K562 (cell line): ENCODE results near the gene CTF1. TPM values are rescaled to one million over a fixed set of nuclear protein-coding genes. Genes with fewer than 3 reads are reported as not detected.
A peak's percentile ranks its signal among the peaks of the same experiment; 100 is the strongest.

Experiments used
- BRCA1 ChIP-seq, 2 experiments: fragments of 450-650 bp in 1 of 2; sonication (generic) in 1 of 2; formaldehyde crosslinking in 1 of 2; IDR thresholded peaks; 2 replicates each; pipeline versions ENCODE4 v1.5.0 to v1.6.1; 2017 to 2020; ENCODE audit warnings: mild to moderate bottlenecking in 1 of 2, missing genetic modification reagents in 1 of 2
- COPS2 ChIP-seq: fragments of 450-650 bp; conservative IDR thresholded peaks from 2 replicates; pipeline ENCODE4 v1.6.1; 2016; ENCODE audit warnings: mild to moderate bottlenecking, moderate library complexity
- GTF2A2 ChIP-seq: IDR thresholded peaks from 2 replicates; pipeline ENCODE4 v1.6.1; 2016; ENCODE audit warnings: mild to moderate bottlenecking, missing genetic modification characterization, missing compliant biosample characterization
- MCM3 ChIP-seq: fragments of 450-650 bp; IDR thresholded peaks from 2 replicates; pipeline ENCODE4 v1.6.1; 2016
- NR2C1 ChIP-seq, 2 experiments: fragments of 450-650 bp; IDR thresholded peaks; 2 replicates each; pipeline ENCODE4 v1.6.1; 2017; ENCODE audit warnings: mild to moderate bottlenecking in 2 of 2, antibody characterized with exemption in 1 of 2, inconsistent platforms in 1 of 2, missing compliant biosample characterization in 1 of 2, missing genetic modification characterization in 1 of 2
- RBM14 ChIP-seq: fragments of 200-400 bp; formaldehyde crosslinking; IDR thresholded peaks from 2 replicates; pipeline ENCODE4 v1.6.1; 2018; ENCODE audit warnings: low read depth, mild to moderate bottlenecking, low read length, moderate library complexity, borderline replicate concordance; ENCODE audit not compliant: insufficient read depth
- RBM25 ChIP-seq: fragments of 200-400 bp; formaldehyde crosslinking; IDR thresholded peaks from 2 replicates; pipeline ENCODE4 v1.6.1; 2018; ENCODE audit warnings: low read length, low read depth, moderate library complexity; ENCODE audit not compliant: severe bottlenecking
- RBM34 ChIP-seq: fragments of 200-400 bp; formaldehyde crosslinking; IDR thresholded peaks from 2 replicates; pipeline ENCODE4 v1.6.1; 2018; ENCODE audit warnings: low read length, borderline replicate concordance; ENCODE audit not compliant: insufficient read depth
- SIN3A ChIP-seq, 2 experiments: fragments of 150-350 bp in 1 of 2; IDR thresholded peaks; 2 replicates each; pipeline ENCODE4 v1.6.1; 2011 to 2016; ENCODE audit warnings: borderline replicate concordance in 2 of 2, low read depth in 2 of 2, low read length in 2 of 2, mild to moderate bottlenecking in 2 of 2, moderate library complexity in 2 of 2; ENCODE audit not compliant: control insufficient read depth in 1 of 2
- SMARCC2 ChIP-seq: fragments of 450-650 bp; IDR thresholded peaks from 2 replicates; pipeline ENCODE4 v1.6.1; 2017; ENCODE audit warnings: antibody characterized with exemption, moderate library complexity, mild to moderate bottlenecking, low read depth
- SREBF2 ChIP-seq: sonication (generic); formaldehyde crosslinking; IDR thresholded peaks from 2 replicates; pipeline ENCODE4 v1.4.0; 2020; ENCODE audit warnings: mild to moderate bottlenecking, missing genetic modification reagents
- TCF3 ChIP-seq: sonication (generic); formaldehyde crosslinking; IDR thresholded peaks from 2 replicates; pipeline ENCODE4 v1.4.0; 2020; ENCODE audit warnings: mild to moderate bottlenecking, missing genetic modification reagents
- ZNF143 ChIP-seq: sonication (generic); formaldehyde crosslinking; IDR thresholded peaks from 2 replicates; pipeline ENCODE4 v1.9.0; 2022; ENCODE audit warnings: mild to moderate bottlenecking, missing genetic modification reagents
- ZNF347 ChIP-seq: fragments of 450-650 bp; formaldehyde crosslinking; IDR thresholded peaks from 2 replicates; pipeline ENCODE4 v1.4.0; 2020; ENCODE audit warnings: low read depth, mild to moderate bottlenecking, moderate library complexity
- ZNF589 ChIP-seq: fragments of 200-800 bp; sonication (Bioruptor generic); IDR thresholded peaks from 2 replicates; pipeline ENCODE4 v1.6.1; 2016; ENCODE audit warnings: low read depth, missing genetic modification characterization, missing compliant biosample characterization
- polyA plus RNA-seq, 8 experiments: library from polyadenylated mRNA; depleted of rRNA in 4 of 8; stranded (reverse) in 5 of 8; unstranded in 3 of 8; fragments of >200 nt; fragmentation: Nextera tagmentation in 2 of 8; fragmentation: Illumina TruSeq in 1 of 8; extraction: Ambion mirVana in 2 of 8; extraction: Trizol in 1 of 8; gene quantifications; 2 replicates each; pipeline versions ENCODE4 v1.2.1 to v1.2.3, GENCODE V29; 2011 to 2014; ENCODE audit warnings: inconsistent platforms in 1 of 8, missing spikeins in 1 of 8
- total RNA-seq, 7 experiments: library from RNA; depleted of rRNA in 6 of 7; stranded (reverse); fragments of >200 nt in 6 of 7; fragmentation: Illumina TruSeq in 2 of 7; extraction: Trizol in 2 of 7; gene quantifications; 2 replicates each; pipeline versions ENCODE4 v1.2.1 to v1.2.3, GENCODE V29; 2011 to 2021; ENCODE audit warnings: low replicate concordance in 1 of 7
- TF ChIP-seq, protein P1 (sequence below): fragments of 450-650 bp; IDR thresholded peaks from 2 replicates; pipeline ENCODE4 v1.6.1; 2016; ENCODE audit warnings: borderline replicate concordance
- TF ChIP-seq, protein P2 (sequence below): IDR thresholded peaks from 2 replicates; pipeline ENCODE4 v1.6.1; 2012; ENCODE audit warnings: low read depth, low read length, improper control_type of control experiment, borderline replicate concordance
- TF ChIP-seq, protein P3 (sequence below): sonication (generic); formaldehyde crosslinking; IDR thresholded peaks from 2 replicates; pipeline ENCODE4 v1.8.0; 2022; ENCODE audit warnings: missing genetic modification reagents, mild to moderate bottlenecking, moderate library complexity, borderline replicate concordance

CTF1 gene
- total and polyA plus RNA-seq, 9 of the 15 experiments (the other 6 are each of a cell fraction or from before 2014, with no cell fraction given): 0.24 to 2.5 (median 0.44) TPM

DNA sequence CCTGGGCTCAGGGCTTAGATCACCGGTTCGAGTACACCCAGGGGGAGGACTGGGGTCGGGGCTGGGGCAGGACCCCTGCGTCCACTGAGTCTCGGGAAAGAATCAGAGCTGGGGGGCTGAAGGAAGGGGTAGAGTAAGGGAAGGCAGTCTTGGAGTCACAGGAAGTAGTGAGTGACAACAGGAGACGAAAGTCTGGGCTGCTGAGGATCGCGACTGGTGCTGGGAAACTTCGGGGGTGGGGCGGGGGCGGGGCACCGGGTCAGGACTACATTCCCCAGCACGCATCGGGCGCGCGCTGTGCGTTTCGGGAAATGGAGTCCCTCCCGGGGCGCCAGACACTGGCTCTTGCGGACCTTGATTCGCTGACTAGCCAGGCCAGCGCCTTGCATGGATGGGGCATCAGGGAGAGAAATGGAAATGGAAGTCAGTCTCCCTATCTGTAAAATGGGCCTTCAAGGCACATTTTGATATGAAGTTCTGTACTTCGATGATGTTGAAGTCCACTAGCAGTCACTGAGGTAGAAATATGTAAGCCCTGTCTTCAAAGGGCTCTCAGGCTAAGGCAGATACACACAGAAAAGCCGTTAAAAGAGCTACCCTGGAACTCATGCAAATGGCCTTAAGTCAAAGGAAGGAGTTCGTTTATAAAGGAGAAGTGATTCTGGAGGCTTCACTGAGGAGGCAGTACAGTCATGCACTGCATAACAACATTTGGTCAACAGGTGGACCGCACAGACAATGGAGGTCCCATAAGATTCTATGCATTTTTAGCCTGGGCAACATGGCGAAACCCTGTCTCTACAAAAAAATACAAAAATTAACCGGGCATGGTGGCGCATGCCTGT is 697 bp downstream of the CTF1 start (continued):
- TF ChIP-seq, protein P1, sequence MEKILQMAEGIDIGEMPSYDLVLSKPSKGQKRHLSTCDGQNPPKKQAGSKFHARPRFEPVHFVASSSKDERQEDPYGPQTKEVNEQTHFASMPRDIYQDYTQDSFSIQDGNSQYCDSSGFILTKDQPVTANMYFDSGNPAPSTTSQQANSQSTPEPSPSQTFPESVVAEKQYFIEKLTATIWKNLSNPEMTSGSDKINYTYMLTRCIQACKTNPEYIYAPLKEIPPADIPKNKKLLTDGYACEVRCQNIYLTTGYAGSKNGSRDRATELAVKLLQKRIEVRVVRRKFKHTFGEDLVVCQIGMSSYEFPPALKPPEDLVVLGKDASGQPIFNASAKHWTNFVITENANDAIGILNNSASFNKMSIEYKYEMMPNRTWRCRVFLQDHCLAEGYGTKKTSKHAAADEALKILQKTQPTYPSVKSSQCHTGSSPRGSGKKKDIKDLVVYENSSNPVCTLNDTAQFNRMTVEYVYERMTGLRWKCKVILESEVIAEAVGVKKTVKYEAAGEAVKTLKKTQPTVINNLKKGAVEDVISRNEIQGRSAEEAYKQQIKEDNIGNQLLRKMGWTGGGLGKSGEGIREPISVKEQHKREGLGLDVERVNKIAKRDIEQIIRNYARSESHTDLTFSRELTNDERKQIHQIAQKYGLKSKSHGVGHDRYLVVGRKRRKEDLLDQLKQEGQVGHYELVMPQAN: no peak
- peak; percentile 86 for TF ChIP-seq RBM25
- no peak for TF ChIP-seq GTF2A2 (tag)
- TF ChIP-seq ZNF347: no peak
- TF ChIP-seq NR2C1 (IDR thresholded peaks at IDR 0.05): peak; percentile 9; the same call in 1 of the 2 replicates
- TF ChIP-seq NR2C1 (tag; IDR thresholded peaks at IDR 0.05): peak; percentile 79
- TF ChIP-seq, protein P2, sequence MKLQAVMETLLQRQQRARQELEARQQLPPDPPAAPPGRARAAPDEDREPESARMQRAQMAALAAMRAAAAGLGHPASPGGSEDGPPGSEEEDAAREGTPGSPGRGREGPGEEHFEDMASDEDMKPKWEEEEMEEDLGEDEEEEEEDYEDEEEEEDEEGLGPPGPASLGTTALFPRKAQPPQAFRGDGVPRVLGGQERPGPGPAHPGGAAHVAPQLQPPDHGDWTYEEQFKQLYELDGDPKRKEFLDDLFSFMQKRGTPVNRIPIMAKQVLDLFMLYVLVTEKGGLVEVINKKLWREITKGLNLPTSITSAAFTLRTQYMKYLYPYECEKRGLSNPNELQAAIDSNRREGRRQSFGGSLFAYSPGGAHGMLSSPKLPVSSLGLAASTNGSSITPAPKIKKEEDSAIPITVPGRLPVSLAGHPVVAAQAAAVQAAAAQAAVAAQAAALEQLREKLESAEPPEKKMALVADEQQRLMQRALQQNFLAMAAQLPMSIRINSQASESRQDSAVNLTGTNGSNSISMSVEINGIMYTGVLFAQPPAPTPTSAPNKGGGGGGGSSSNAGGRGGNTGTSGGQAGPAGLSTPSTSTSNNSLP: no peak
- TF ChIP-seq TCF3: no peak
- no peak for TF ChIP-seq SMARCC2
- TF ChIP-seq MCM3: no peak
- 0 out of 2 replicates have a peak, but pooled peaks have one; percentile 30 for TF ChIP-seq ZNF589
- peak; percentile 94 for TF ChIP-seq ZNF143 (CRISPR knock-in tag)
- TF ChIP-seq, protein P3, sequence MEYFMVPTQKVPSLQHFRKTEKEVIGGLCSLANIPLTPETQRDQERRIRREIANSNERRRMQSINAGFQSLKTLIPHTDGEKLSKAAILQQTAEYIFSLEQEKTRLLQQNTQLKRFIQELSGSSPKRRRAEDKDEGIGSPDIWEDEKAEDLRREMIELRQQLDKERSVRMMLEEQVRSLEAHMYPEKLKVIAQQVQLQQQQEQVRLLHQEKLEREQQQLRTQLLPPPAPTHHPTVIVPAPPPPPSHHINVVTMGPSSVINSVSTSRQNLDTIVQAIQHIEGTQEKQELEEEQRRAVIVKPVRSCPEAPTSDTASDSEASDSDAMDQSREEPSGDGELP: peak; percentile 50; the same call in 1 of the 2 replicates
- TF ChIP-seq RBM34: no peak
- no peak for TF ChIP-seq BRCA1 (IDR thresholded peaks at IDR 0.05)
- 0 out of 2 replicates have a peak, but pooled peaks have one; percentile 1 for TF ChIP-seq BRCA1 (CRISPR knock-in tag; IDR thresholded peaks at IDR 0.05)
- TF ChIP-seq SIN3A (IDR thresholded peaks at IDR 0.05; ENCODE audit: borderline replicate concordance in 2 of 2, control insufficient read depth in 1 of 2, low read depth in 2 of 2, low read length in 2 of 2): peak in 1 of 2 experiments; percentile 16; a peak in 1 of 4 replicates
- TF ChIP-seq COPS2: no peak
- no peak for TF ChIP-seq RBM14
- no peak for TF ChIP-seq SREBF2 (CRISPR knock-in tag)
